HG02973 (cell line): ENCODE measurements around the gene PXDN.
"Not testable (repeated sequence)": the region's sequence is repeated elsewhere in the genome, so short reads cannot be mapped to it uniquely, and the experiment has no call there.

Experiments used
- ATAC-seq: cut with Tn5 transposase; IDR thresholded peaks from one replicate; pipeline ENCODE4 v1.9.1; 2021; ENCODE audit warnings: moderate library complexity; ENCODE audit not compliant: unreplicated experiment

The PXDN gene

DNA sequence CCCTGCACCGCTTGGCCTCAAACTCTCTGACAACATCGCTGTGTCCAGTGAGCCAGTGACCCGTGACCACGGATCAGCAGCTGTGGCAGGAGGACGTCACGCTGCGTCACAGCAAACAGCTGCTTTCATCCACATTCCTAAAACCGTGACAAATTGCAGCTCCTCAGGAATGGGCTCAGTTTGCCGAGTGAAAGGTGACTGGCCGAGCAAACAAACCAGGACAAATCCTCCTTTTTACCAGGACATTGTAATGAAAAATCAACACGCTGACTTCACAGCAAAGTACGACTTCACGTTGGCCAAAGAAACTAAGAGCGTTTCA is 57.6 kb downstream of the PXDN start:
- ATAC-seq: no peak

DNA sequence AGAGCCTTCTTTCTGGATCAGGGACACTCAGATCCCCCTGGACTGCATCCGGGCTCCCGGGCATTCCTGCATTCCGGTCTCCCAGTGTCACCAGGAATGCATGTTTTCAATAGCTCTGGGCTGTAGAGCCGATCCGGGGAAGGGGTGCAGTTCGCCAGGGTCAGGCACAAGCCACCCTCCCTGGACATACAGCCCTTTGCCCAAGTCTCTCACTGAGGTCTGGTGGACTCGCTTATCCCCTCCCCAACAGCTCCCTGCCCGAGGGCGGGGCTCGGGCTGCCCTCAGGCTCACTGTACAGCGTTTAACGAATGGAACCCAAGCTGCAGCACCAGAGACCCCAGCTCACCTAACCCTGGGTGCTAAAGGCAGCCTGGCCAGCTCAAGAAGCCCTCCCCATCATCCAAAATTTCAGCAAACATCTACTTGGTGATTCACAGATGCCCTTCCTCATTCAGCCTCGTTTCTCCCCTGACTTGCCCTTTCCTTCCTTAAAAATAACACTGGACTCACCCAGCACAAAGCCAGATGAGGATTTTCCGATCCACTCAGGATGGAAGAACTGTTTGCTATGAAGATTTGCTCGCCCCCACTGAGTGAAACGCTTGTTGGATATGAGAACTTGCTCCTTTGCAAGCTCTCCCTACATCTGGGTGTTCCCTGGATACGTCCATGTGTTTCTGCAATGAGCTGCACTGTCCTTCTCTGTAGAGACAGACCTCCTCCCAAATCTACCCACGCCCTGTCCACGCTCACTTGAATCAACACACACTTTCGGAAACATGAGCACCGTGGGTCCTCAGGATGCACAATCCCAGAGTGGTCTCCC is 58.1 kb downstream of the PXDN start:
- ATAC-seq: no peak

DNA sequence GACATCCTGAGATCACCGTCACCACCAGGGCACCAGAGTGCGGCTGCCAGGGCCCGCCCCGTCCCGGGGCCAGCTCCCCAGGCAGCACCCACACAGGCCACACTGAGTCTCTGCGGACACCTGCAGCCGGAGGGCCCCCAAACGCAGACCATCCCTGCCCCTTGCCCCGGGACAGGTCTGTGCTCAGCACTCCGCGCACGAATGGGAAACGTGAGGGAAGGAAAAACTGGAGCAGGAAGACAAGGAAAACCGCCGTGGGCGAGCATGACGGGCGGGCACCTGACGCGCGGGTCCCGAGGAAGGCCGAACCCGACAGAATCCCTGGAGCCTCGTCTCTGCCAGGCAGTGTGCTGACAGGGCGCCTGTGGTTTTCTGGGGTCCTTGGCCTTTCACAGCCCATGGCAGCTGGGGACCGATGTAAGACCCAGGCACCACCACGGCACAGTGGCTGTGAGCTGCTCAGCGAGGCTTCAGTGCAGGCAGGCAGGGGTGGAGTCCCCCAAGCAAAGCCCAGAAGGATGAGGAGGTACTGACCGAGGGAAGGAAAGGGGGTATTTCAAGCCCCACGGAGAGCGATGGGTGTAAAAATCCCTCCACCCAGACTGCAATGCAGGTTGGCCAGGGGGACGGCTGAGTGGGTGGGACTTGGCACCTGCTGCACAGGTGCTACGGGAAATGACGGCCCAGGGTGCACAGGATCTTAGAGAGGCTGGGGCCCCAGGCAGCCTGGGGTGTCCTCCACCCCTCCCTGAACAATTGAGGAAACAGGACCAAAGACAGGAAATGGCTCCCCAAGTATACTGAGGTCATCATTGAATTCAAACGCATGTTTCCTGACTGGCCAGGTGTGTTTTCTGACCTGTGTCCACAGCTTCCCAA is 59.0 kb downstream of the PXDN start:
- no peak for ATAC-seq

- no peak for ATAC-seq
Observed at GRCh38 chr2:1683297-1683696, 61.0 kb downstream of the PXDN start.

- ATAC-seq: no peak
Observed at GRCh38 chr2:1682181-1682440, 62.2 kb downstream of the PXDN start.

GRCh38 chr2:1681323-1682180 is 62.8 kb downstream of the PXDN start:
- ATAC-seq: no peak

DNA sequence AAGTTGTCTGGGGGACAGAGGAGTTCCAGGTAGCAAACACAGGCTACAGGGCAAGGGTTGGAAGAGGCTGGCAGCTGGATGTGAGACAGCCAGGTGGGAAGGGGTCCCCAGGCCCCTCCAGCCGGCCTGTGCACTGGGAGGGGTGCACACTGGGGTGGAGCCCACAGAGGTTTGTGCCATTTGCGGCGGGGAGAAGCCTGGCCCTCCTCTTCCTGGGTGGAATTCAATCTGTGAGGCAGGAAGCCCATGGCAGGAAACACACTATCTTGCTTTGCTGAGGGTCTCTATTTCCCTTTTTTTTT is 63.3 kb downstream of the PXDN start:
- no peak for ATAC-seq

- ATAC-seq: no peak
Observed at GRCh38 chr2:1680222-1681016, 63.9 kb downstream of the PXDN start.

DNA sequence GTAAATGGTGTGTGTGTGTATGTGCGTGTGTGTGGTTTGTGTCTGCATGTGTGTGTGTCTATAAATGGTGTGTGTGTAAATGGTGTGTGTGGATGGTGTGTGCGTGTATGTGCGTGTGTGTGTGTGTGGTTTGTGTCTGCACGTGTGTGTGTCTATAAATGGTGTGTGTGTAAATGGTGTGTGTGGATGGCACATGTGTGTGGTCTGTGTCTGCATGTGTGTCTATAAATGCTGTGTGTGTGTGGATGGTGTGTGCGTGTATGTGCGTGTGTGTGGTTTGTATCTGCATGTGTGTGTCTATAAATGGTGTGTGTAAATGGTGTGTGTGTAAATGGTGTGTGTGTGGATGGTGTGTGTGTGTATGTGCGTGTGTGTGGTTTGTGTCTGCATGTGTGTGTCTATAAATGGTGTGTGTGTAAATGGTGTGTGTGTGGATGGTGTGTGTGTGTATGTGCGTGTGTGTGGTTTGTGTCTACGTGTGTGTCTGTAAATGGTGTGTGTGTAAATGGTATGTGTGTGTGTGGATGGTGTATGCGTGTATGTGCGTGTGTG is 64.8 kb downstream of the PXDN start:
- ATAC-seq: not testable (repeated sequence)

GRCh38 chr2:1679065-1679464 is 65.2 kb downstream of the PXDN start:
- not testable (repeated sequence) for ATAC-seq

DNA sequence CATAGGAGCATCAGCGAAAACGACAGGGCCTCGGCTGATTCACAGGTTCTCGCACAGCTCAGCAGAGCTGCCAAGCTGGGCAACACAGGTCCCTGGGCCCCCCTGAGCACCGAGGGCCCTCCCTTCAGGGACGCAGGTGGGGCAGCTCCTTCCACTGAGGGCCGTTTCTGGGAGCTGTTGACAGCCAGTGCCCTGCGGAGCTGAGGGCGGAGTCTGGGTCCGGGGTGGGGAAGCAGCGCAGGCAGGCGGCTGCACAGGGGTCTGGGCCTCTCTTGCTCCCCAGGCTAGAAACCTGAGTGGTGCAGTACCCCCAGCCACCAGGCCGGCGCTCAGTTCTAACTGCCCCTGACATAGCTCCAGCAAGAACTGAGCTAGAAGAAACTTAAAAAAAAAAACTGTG is 65.7 kb downstream of the PXDN start:
- ATAC-seq: no peak

DNA sequence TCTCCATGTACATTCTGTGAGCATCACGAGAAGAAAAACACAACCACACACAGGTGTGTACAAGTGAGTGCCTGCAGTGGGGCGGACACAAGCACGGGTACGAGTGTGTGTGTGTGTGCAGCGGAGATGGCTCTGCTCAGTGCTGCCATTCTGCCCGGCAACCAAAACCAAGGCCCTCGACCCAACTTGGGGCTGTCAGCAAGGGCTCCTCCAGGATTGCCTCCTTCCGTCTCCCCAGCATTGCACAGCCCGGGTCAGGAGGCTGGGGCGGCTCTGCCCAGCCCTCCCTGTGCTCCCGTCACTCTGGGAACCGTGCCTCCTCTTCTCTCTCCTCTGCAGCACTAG is 66.5 kb downstream of the PXDN start:
- no peak for ATAC-seq

DNA sequence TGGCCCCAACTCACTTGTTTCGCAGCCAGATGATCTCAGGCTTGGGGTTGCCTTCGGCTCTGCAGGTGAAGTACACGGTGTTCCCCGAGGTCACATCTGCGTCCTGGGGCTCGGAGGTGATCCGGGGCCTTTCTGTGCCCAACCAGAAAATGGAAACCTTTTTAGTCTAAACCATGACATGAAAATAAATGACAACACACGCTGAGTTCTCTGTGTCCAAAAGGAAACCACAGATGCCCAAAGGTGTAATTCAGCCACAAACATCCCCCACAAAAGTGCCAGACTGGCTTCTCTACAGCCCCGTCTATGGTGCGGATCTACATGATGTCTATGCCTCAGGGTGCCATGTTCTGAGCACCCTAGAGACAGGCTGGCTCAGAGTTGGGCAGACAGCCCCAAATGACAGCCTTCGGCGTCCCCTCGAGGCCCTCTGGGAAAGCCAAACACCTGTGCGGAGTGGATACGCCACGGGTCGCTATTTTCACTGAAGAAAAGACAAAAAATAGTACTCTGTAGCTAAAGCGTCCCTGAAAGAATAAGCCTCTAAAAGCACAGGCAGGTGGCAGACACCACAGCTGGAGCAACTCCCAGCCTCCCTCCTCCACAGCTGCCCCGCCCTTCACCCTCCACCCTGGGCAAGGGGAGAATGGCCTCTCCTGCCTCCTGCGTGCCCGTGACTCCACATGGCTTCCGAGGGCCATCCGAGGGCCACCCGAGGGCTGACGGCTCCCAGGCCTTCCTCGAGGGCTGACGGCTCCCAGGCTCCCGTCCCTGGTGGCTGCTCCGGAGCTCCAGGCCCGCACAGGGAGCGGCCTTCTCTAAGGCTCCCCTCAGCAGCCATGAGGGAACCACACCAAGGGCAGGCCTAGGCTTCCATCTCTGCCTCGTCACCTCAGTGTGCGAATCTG is 67.1 kb downstream of the PXDN start:
- no peak for ATAC-seq

DNA sequence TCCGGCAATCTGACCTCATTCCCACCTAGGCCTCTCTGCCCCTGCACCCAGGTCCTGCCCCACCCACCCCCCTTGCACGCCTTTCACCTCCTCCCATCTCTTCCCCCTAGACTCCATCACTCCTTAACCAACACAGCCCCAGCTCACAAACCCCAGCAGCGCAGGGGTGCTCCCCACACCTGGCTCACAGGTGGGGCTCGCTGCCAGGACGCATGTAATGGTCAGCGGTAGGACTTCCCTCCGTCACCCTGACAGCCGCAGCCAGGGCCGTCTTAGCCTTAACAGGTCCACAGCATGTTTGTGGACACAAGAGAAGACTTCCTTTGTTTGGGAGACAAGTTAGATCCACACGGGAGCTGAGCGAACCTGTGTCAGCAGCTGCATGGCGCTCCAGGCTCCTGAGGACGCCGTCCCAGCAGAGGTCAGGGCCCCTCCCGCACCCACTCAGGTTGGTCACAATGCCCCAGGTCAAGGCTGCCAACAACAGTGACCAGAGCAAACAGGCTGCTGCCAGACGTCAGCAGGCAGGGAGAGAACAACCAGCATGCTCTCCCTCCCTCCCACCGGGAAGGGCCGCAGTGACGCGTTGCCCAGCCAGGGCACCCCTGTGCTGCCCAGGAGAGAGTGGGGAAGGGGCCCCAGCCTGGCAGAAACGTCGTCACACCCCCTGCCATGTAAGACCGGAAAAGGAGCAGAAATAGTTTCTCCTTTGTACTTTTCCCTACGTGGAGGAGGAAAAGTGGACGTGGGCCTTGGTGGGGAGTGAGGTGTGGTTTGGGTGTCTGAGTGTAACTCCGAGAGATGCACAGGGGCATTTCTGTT is 68.0 kb downstream of the PXDN start:
- ATAC-seq: no peak

DNA sequence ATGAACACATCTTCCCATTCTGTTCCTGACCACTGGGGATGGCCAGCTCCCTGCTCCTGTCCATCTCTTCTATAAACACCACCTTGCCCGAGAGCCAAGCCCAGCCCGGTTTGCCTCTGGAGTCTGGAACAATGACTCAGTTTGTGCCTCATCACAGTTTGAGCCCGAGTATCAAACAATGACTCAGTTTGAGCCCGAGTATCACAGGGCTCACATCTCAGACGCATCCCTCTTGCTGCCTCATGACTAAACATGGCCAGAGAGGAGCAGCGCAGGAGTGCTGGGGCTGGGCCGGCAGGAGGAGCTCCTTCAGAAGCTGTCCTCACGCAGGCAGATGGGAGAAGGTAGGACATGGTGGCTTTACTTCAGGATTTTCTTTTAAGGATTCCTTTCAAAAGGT is 68.7 kb downstream of the PXDN start:
- ATAC-seq: no peak

GRCh38 chr2:1674766-1675397 is 69.4 kb downstream of the PXDN start:
- ATAC-seq: no peak

DNA sequence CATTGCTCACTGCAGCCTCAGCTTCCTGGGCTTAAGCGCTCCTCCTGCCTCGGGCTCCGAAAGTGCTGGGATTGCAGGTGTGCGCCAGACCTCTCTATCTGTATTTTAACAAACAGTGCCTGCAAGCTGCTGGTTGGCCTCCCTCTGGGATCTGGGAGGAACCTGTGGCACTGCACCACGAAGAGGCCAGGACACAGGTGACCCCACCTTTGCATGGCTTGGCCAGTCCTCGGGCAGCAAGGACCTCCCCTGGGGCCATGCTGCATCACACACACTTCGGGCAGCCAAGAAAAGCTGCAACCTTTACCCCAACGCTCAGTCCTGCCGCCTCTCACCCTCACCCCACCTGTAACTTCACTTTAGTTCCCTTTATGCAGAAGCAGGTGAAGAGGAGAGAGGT is 70.0 kb downstream of the PXDN start:
- ATAC-seq: no peak

- ATAC-seq: no peak
Observed at GRCh38 chr2:1673160-1673944, 71.0 kb downstream of the PXDN start.
